ENCODE measurements around the gene TMEM98.

DNA sequence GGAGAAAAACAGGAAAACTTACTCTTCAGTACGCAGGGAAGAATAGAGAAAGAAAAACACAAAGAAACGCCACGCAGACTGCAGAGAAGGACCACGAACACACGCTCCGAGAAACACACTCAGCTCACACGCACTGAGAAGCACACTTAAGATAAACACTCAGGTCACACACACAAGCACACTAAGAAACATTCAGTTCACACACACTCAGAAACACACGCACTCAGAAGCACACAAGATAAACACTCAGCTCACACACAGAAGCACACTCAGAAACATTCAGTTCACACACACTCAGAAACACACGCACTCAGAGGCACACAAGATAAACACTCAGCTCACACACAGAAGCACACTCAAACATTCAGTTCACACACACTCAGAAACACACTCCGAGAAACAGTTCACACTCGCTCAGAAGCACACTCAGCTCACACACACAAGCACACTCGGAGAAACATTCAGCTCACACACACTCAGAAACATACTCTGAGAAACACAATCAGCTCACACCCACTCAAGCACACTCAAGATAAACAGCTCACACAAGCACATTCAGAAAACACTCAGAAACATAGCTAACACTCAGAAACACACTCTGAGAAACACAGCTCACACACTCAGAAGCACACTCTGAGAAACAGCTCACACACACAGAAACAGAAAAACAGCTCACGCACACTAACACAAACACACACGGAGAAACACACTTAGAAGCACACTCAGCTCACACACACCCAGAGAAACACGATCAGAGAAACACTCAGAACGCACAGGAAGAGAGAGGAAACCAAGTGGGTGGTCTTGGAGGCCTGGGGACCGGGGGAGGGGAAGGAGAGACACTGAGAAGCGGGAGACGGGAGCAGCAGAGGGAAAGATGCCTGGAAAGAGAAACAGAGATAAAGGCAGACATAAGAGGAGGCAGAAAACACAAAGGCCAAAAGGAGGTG, 908 bp downstream of the TMEM98 start:
- TF ChIP-seq POLR2AphosphoS5 (IDR thresholded peaks at IDR 0.05) = no peak
- no peak for TF ChIP-seq POLR2A (IDR thresholded peaks at IDR 0.05)
